ENCODE measurements around the gene GATA6.

GRCh38 chr18:22189449-22190166 is 20.2 kb downstream of the GATA6 start:
- TF ChIP-seq EZH2 (IDR thresholded peaks at IDR 0.05; ENCODE audit: insufficient read depth, poor library complexity, severe bottlenecking): no peak
- no peak for TF ChIP-seq EZH2phosphoT487 (IDR thresholded peaks at IDR 0.05; ENCODE audit: insufficient read depth, low read depth)

Measured in GM23248 (cell line).